Activated T-cell treated with anti-CD3 and anti-CD28 coated beads for 24 hours (primary cell): ENCODE measurements around the gene ZNF275.
"Not testable (repeated sequence)": the region's sequence is repeated elsewhere in the genome, so short reads cannot be mapped to it uniquely, and the experiment has no call there.

ENCODE experiments used
- DNase-seq: peaks from one replicate; pipeline ENCODE4 v3.0.0-alpha.2; 2020; ENCODE audit warnings: low read depth

ZNF275 gene

DNA sequence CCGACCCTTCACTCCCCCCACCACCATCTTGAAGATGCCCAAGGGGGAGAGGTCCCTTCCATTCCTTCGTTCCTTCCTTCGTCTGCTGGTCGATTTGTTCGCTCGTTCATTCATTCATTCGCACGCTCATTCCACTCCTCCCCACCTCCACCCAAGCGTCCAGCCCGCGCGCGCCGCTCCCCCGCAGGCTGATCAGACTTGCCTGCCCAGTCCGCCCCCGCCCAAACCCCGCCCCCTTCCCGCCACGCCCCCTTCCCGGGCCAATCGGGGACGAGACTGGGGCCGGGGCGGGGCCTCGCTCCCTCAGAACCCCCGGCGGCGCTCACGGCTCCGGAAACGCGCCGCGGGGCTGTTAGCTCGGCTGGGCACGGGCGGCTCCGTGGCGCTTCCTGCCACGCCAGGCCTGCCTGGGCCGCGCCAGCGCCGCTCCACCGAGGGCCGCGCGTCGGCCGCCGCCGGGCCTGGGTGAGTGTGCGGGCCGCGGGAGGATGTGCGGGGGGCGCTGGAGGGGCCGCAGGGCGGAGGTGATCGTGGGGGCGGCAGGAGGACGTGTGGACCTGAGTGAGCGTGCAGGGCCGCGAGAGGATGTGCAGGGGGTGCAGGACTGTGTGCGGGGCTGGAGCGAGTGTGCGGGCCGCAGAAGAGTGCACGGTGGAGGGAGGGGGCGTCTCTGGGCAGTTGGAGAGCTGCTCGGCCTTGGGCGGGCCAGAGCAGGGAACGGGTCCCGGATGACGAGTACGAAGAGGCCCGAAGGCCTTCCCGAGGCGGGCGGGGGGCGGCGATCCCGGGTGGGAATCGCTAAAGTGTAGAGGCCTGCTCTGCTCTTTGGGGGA, at the start of gene ZNF275:
TSS of gene ZNF275 (plus strand) at position 333 of the 833 bp plus-strand sequence. CDS start 2,527 bp downstream, outside the sequence.
- peak; percentile 72 for DNase-seq

DNA sequence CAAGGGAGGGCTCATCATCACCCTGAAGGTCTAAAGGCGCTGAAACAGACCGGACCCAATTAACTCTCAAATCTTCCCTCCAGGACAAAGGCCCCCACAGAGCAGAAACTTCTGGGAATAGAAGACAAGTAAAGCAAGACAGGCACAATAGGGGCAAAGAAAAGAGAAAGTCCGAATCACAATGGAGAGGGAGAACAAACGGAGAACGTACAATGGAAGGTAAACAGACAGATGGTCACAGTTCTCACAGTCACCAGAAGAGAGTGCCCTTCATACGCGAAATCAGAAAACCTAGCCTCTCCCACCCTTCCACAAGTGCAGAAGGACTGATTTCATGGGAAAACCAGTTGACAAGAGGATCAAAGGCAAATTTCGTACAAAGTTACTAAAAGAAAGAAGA, 48.3 kb upstream of the ZNF275 start:
- DNase-seq: not testable (repeated sequence)

GRCh38 chrX:153288807-153289206, 45.1 kb upstream of the ZNF275 start:
- DNase-seq: not testable (repeated sequence)

- DNase-seq: not testable (repeated sequence)
Observed at GRCh38 chrX:153293485-153294071, 40.4 kb upstream of the ZNF275 start.

- no peak for DNase-seq
Observed at GRCh38 chrX:153297376-153297775, 36.6 kb upstream of the ZNF275 start.

GRCh38 chrX:153299855-153300254, 34.1 kb upstream of the ZNF275 start:
- no peak for DNase-seq

- DNase-seq: no peak
Observed at GRCh38 chrX:153301746-153302145, 32.2 kb upstream of the ZNF275 start.

GRCh38 chrX:153302796-153303195, 31.2 kb upstream of the ZNF275 start:
- no peak for DNase-seq

DNA sequence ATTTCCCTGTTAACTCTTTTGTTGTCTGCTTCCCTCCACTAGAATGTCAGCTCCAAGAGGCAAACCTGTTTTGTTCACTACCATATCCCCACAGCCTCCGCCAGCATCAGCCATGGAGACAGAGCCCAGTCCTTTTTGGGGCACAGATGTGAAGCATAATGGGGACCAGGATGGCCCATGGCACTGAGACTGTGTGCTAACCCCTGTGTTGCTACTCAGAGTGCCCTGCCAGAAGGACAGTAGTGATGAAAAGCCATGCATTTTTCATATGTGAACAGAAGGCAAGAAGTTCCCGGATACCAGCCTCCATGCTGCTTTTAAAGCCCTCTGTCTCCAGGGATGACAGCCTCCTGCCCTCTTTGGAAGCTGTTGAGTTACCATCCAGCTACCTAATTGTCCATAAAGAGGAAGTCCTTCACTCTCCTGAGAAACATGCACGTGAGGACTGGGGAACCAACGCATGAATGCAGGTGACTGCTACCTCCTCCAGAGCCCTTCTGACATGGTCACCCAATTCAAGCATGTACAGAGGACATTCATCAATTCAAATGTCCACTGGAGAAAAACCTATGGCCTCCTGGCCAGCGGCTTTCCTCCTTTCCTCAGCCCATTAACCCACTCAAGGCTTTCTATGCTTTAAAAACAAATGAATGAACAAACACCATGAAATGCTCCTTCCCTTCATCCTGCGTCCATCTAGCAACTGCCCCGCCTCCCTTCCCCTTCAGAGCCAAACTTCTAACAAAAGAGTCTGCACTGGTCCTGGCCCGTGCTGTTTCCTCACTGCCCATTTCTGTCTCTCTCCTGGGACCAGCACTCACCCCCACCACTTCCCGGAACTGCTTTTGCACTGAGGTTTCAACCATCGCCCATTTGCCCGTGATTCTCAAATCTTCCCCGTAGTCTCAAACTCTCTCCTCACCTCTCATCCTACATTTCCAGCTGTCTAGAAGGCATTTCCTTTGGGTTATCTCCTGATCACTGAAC, 30.4 kb upstream of the ZNF275 start:
- DNase-seq: no peak

- DNase-seq: no peak
Observed at GRCh38 chrX:153304988-153305736, 28.8 kb upstream of the ZNF275 start.

- no peak for DNase-seq
Observed at GRCh38 chrX:153305972-153306371, 28.0 kb upstream of the ZNF275 start.

GRCh38 chrX:153306527-153307115, 27.3 kb upstream of the ZNF275 start:
- no peak for DNase-seq

GRCh38 chrX:153307276-153308178, 26.4 kb upstream of the ZNF275 start:
- no peak for DNase-seq

DNA sequence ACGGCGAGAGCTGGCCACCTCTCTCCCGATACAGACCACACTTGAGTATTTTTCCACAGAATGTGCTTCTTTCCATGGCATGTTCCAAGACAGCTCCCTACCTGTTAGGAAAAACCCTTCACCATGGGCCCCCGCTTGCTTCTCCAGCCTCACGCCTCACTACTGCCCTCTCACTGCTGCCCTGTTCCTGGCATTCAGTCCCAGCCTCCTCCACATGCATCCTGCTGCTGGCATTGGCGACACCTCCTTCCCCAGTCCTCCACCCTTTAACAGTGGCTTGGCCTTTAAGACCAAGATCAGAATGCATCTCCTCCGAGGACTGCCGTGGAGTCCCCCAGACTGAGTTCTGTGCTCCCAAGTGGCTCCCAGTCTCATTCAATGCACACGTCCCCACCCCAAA, 23.1 kb upstream of the ZNF275 start:
- no peak for DNase-seq

DNA sequence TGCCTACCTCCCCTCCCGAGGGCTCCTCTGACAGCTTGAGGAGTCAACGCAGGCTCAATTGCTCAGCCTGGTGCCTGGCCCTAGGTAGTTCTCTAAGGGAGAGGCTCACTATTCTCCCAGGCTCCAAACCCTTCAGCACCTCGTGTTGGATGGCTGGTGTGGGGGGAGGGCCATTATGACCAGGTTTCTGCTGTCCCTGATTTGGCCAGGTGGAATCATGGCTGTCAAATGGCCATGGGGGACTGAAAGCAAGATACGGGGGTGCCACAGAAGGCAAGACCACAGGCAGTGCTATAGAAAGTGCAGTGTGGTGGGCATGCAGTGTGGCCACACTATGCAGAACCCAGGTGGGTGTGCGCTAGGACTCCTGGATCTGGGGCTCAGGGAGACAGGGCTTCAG, 21.9 kb upstream of the ZNF275 start:
- no peak for DNase-seq

DNA sequence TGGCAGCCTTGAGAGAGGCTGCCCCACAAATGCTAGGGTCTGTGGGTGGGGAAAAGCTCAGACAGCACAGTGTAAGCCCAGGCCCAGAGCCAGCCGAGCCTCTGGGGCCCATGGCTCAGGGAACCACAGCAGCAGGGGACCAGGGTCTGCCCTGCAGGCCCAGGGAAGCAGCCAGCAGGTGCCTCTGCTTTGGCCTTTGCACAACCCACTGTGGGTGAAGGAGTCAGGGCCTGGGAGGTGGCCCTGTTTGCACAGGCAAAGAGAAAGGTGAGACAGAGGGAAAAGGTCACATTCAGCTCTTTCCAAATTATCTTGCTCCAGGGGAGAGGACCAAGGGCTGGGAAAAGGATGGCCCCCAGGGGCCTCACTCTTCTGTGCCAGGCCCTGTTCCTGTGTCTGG, 21.1 kb upstream of the ZNF275 start:
- DNase-seq: no peak

GRCh38 chrX:153317306-153317705, 16.6 kb upstream of the ZNF275 start:
- DNase-seq: no peak

DNA sequence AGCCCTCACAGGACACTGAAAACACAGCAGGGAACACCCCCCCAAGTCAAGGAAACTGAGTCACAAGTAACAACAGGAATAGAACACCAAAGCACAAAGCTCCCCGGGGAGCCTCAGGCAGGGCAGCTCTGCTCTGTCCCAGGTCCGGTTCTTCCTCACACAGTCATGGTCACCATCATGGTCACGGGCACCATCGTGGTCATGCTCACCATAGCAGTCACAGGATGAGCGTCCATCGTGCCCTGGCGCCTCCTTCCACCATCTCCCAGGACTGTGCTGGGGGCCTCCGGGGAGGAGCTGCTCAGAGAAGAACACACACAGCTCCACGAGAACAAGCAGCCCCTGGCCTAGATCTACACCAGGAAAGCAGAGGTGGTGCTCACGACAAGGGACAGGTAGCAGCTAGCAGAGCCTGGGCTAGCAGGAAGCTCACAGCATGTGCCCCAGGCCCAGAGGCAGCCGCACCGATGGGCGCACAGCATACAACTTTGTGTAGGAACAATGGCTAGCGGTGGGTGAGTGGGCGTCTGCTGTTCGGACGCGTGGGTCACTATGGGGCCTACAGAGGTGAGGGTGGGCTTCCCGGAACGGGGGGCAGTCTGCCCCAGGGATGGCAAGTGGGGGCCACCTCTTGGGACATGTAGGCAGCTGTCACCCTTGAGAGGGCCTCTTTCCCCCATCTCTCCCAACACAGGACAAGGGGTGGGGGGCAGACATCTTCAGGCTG, 15.8 kb upstream of the ZNF275 start:
- no peak for DNase-seq

DNA sequence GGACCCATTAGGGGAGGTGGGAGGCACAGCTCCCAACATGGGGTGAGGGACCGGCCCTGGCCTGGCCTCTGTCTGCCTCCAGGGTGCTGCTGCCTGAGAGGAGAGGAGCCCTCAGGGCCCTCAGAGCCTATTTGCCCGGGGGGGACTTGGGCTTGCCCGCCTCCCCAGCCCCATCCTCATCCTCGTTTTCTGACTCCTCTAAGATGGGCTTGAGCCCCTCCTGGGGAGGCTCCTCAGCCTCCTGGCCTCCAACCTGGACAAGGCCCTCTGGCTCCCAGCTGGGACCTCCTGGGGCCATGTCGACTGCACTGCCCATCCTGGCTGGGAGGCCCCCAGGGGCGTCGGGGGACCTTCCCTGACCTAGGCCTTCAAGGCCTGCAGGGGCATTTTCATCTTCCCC, 15.1 kb upstream of the ZNF275 start:
- DNase-seq: no peak
